HG03045 (cell line): ENCODE data around the gene SH3D19.

ENCODE experiments used
- ATAC-seq: cut with Tn5 transposase; IDR thresholded peaks from one replicate; pipeline ENCODE4 v1.9.1; 2021; ENCODE audit warnings: mild to moderate bottlenecking, moderate library complexity; ENCODE audit not compliant: unreplicated experiment

Gene SH3D19, protein sequence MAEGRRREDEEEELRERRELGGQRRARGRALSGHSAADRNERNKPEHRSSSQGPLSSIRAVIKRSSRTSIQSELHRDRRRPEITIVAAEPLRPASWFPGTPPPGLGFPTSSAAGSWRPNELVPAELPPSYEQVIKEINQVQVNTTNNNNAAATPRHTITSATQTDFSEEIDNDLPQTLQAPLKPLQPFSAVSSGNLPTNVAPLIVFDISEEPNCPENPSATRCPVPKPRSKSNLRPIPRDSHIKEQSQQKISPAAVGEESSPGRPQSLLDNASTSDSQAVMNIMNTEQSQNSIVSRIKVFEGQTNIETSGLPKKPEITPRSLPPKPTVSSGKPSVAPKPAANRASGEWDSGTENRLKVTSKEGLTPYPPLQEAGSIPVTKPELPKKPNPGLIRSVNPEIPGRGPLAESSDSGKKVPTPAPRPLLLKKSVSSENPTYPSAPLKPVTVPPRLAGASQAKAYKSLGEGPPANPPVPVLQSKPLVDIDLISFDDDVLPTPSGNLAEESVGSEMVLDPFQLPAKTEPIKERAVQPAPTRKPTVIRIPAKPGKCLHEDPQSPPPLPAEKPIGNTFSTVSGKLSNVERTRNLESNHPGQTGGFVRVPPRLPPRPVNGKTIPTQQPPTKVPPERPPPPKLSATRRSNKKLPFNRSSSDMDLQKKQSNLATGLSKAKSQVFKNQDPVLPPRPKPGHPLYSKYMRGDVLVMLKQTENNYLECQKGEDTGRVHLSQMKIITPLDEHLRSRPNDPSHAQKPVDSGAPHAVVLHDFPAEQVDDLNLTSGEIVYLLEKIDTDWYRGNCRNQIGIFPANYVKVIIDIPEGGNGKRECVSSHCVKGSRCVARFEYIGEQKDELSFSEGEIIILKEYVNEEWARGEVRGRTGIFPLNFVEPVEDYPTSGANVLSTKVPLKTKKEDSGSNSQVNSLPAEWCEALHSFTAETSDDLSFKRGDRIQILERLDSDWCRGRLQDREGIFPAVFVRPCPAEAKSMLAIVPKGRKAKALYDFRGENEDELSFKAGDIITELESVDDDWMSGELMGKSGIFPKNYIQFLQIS

DNA sequence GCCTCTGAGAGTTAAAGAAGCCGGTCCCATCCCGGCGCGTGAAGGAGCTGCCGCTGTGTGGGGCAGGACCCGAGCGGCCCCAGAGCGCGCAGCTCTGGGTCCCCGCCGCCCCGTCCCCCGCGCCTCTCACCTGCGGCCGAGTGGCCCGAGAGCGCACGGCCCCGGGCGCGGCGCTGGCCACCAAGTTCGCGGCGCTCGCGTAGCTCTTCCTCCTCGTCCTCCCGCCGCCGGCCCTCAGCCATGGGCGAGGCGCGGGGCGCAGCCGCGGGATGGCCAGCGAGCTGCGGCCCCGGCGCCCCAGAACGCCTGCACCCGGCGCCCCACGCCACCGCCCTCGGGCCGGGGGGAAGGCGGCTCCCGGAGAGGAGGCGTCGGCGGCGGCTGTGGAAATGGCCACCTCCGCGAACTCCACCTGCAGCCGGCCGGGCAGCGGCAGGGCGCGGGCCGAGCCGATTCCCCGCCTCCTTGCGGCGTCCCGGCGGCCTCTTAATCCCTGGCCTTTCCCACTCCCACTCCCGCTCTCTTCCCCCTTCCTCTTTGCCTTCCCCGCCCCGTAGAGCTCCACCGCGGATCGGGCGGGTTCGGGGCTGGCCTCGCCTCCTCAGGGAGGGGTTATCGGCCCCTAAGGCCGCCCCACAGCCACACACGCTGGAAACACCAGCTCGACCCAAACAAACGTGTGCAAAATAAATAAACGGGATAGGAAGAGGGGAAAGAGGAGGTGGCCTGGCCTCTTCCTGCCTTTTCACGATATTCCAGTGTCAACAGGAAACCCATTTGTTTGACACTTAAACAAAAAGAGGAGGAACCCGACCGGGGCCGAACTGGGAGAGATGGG, at the start of gene SH3D19:
SH3D19 (minus strand) TSS at position 495 of the 838 bp plus-strand sequence; CDS start at position 242, 253 bp downstream.
- no peak for ATAC-seq

DNA sequence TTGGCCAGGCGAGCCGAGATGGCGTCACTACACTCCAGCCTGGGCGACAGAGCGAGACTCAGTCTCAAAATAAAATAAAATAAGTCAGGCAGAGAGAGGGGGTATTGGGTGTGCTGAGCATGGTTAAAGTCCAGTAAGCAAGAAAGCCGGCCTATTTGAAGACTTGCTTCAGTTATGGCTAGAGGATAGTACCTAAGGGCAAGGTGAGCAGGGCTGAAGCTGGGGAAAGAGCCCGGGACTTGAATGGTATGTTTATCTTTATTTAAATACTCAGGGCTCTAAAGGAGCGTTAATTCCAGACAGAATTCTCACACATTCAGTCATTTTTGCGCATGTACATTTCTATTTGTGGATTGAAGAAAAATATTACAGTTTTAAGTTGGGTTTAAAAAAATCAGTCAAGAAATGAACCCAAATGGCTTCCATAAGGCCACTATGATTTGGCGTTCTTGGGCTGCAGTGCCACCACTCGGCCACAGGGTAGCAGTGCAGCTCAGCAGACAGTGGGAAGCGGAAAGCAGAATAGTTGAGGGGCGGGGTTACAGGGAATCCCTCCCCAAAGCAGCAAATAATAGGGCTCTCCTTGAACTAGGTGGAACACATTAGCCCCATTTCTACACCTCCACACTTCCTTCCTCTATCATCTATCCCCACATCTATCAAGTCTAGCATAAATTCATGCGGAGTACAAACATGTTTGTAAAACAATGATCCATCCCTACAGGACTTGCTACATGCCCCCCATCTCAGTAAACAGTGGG, 37.2 kb upstream of the SH3D19 start:
- peak; percentile 94 for ATAC-seq

DNA sequence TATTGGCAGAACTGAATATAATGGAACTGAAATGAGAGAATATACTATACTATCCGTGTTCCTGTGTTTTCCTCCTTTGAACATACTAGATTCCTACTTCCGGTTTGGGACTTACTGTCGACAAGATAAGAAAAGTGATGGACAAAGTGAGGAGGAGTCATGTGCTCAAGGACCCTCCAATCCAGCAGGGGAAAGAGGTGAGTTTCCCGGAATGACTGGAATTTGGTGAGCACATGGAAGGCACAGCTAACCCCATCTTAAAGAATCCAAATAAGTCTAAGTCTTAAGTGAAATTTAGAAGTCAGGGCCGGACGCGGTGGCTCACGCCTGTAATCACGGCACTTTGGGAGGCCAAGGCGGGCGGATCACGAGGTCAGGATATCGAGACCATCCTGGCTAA, 36.6 kb upstream of the SH3D19 start:
- ATAC-seq = no peak

DNA sequence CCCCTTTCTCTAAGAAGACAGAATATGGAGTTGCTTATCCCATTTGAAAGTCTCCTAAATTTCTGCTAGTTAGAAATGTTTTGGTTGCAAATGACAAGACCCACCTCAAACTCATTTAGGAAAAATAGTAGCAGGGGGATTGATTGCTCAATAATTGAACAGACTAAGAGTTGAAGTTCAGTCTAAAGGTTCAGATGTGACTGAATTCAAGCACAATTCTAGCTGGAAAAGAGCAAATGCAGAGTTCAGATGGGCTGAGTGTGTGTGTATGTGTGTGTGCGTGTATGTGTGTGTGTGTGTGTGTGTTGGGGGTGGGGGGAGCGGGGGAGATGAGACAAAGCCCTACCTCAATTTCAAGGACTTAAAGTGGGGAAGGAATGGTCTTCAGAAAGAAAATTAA, 35.7 kb upstream of the SH3D19 start:
- ATAC-seq = no peak

DNA sequence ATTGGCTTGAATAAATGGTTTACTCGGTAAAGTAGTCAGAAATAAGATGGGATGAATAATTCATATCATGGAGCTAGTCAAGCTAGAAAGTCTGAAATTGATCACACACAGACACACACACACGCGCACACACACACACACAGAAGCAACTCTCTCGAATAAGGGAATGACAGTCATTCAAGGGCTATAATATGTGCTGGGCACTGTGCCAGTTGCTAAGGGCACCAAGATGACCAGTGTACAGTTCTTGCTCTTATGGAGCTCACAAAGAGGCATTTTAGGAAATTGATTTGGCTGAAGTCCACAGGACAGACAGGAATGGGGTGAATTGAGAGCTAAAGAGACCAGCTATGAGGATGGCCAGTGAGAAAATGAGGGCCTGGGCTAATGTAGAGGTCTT, 34.2 kb upstream of the SH3D19 start:
- no peak for ATAC-seq

DNA sequence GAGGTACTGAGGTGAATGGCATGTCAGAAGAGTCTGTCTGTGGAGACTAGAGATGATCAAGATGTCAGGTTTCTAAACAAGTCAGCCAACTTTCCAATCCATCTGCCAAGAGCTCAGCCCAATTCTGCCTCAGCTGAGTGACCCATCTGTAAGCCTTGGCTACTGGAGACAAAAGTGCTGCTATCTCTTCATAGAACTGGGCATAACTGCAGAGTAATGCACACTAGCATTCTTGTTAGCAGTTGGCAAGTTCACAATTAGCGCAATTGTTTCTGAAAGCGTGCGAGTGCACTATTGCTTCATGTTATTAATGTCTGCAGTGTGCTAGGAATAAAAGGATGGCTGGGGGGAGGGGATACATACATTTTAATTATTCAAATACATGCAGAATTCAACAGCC, 32.9 kb upstream of the SH3D19 start:
- ATAC-seq = no peak

DNA sequence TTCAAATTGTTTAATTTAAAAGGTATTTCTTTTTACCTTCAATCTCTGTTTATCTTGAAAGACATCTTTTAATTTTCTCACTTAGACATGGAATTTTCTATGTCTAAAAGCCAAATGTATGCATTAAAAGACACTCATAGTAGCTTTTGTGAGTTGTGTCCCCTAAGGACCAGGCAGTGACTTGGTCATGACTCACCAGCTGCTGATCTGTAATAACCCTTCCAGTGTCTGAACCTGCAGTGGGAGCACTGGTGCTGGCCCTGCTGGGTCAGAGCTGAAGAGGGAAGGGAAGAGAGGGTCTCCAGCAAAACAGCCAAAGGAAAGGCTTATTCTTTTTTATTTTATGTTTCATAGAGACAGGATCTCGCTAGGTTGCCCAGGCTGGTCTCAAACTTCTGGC, 31.1 kb upstream of the SH3D19 start:
- ATAC-seq = no peak

DNA sequence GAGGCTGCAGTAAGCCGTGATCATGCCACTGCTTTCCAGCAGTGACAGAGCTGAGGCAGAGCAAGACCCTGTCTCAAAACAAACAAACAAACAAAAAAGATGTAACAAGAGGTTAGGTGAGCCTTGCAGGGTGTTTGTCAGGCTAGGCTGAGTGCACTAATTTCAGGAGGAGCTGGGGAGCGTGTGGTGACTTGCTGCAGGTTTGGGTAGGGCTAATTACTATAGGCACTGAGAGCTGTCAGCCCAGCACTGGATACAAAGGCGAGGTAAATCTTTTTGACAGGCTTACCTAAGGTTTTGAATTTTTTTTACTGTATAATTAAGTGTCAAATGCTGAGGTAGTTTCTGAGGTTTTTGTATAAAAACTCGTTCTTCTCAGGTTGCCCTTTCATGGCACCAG, 29.8 kb upstream of the SH3D19 start:
- ATAC-seq = no peak

DNA sequence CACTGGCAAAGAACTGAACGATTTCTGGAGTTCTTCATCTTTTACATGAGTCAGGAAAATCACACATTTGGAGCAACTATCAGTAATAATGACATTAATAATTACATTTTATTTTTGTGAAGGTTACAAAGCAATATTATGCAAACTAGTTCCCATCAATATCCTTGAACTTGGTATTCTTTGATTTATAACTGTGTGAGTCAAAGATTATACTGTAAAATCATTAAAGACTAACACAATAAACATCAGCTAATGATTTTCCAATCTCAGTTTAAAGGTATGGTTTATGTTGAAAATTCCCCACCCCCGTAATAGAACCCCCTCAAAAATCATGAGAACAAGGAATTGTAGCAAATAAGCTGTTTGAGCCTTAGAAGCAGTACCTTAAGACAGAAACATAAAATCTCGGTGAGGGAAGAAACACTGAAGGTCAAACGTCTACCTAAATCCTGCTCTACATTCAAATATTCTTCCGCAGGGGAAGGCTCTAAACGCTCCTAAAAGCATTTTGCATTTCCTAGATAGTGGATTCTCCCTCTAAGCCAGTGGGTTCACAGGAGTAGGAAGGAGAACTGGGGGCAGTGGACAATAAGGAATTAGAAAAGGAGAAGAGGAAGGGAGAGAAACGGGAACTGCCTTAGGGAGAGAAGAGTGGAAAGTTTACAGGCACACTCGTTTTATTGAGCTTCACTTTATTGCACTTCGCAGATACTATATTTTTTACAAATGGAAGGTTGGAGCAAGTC, 22.3 kb upstream of the SH3D19 start:
- ATAC-seq = no peak

DNA sequence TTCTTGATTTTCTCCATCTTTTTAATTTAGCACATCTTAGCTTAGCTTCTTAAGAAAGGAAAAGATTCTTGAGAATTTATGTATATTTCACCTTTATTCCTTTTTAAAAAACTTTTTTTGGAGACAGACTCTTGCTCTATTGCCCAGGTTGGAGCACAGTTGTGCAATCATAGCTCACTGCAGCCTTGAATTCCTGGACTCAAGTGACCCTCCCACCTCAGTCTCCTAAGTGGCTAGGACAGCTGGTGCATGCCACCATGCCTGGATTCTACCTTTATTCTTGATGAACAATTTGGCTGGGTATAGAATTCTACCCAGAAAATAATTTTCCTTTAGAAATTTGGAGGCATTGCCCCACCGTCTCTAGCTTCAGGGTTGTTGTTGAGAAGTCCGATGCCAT, 19.5 kb upstream of the SH3D19 start:
- no peak for ATAC-seq

DNA sequence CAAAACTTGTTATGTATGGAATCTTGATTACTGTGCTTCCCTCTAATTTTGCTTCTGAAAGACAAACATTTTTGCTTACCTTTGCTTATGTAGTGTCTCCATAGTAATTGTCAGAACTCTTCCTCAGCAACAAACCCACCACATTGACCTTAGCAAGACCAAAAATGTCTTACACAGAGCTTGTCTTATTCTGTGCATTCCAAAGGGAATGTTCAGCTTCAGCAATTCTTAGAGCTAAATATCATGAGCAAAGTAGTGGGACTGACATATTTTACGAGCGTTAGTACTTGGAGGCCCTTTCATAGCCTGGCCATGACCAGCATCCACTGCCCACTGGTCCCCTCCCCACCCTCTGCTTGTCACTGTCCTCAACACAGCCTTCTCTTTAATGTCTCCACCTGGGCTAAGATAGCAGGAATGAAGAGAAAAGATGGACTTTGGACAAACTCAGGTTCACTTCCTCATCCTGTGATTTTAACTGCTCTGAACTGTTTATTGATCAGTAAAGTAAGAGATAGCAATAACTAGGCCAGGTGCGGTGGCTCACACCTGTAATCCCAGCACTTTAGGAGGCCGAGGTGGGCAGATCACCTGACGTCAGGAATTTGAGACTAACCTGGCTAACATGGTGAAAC, 15.5 kb upstream of the SH3D19 start:
- ATAC-seq = no peak

DNA sequence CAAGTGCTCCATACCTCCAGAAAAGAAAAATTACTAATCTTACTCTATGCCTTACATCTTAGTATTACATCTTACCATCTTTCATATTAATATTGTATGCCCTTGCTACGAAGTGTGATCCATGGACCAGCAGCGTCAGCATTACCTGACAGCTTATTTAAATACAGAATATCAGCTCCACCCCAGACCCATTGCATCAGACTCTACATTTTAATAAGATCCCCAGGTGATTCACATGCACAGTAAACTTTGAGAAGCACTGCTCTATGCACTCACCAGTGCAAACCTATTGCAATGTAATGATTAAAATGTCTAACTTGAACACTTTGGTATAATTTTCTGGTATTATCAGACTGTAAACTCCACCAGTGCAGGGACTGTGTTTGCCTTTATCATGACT, 14.1 kb upstream of the SH3D19 start:
- no peak for ATAC-seq

DNA sequence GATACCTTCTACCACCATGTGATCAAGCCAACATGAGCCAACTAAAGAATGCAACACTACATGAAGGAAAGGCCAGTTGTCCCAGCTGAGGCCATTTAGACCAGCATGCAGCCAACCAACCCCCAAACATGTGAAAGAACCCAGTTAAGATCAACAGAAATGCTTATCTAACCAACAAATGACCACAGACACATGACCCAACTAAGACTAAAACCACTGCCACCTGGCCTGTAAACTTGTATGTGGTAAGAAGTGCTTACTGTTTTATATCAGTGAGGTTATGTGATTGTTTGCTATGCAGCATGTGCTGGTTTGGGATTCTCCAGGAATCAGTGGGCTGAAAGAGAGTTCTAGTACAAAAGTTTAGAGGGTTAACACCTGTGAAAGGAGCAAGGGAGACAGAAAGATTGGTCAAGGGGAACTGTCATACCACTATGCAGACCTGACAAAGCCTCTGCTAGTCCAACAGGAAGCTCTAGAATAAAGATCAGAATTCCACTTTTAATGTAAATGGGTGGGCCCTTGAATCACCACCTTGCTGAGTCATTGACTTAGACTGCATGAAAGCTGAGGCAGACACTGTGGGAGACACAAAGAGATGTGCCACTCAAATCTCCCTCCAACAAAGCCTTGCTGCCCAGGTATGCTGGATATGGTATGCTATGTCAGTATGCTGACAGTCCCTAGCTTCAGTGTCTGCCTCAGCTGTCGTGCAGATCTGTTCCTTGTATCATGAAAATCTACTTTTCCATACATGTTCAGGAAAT, 6.1 kb upstream of the SH3D19 start:
- ATAC-seq = no peak

DNA sequence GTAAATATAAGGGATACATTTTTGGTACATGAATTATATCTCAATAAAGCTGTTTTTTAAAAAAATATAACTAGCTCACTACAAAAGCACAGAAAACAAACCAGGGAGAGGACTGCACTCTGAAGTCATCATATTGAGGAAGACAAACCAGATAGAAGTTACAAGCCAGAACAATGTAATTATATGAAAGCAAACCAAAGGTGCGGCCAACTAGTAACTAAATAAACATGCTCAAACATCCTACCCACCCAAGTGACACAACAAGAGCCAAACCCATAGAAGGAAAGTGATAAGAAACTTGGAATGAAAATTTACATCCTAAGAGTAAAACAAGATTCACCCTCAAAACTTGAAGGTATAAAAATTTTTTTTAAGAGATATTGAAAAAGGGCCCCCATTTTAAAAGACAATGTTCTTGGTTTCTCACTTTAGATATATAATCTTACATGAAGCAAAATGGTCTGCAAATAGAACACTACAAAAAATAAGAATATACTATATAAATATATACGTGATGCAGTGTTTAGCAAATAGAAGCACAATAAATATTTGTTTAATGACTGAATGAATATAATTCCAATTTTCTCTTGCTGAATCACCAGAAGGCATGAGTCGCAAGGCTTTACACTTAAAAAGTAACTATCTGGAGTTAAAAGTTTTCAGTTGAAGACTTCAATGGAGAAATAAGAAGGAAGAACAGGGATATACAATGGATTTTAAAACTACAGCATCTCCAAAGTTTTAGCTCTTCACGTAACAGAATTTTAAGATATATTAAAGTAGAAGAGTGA, 4.0 kb upstream of the SH3D19 start:
- ATAC-seq = no peak

DNA sequence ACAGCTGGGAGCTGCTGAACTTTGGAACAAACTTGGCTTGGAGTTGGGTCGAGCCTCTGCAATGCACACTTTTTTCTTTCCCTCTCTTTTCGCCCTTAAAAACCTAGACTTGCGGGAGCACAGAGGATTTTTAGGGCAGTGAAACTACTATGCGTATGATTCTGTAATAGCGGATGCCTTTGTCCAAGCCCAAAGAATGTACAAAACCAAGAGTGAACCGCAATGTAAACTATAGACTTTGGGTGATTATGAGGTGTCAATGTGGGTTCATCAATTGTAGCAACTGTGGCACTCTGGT, 493 bp upstream of the SH3D19 start:
- no peak for ATAC-seq

DNA sequence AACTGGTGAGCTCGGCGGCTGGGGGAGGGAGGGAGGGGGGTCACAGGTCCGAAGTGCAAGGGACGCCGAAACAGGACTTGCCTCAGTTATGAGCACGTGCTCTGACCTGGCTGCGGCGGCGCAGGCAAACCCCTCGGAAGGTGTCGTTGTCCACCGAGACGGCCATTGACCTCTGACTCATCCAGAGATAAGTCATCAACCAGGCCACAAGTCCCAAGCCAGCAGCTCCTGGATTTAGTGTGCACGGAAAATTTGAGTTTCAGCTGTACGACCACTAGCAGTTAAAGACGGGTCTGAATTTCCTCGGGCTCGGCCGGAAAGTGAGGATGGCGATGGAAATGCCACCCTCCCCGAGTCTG, 674 bp downstream of the SH3D19 start:
- no peak for ATAC-seq

DNA sequence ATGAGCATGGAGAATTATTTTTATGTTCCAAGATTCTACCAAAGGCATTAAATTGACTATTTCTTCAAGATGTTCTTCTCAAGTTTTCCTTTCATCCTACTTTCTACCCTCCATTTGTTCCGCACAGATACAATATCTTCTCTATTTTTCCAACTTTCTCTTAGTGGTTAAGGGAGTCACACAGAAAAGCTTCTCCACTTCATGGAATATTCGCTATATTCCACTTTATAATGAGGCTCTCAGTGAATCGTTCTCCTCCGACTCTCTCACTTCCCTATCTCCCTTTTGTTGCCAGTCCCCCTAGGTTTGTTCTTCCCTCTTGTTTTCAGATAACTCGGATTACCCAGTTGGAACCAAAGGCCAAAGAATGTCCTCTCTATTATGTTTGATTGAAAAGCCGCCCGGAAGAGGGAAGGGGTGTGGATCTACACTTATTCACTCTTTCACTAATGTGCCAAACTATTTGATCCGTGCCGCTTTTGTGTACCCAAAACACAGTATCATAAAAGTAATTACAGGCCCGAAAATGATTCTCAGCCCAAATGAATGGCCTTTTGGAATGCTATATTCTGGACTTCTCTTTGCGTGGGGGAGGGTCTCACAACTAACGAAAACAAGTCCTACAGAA, 1.2 kb downstream of the SH3D19 start:
- no peak for ATAC-seq
